ENCODE data around the gene LDB2. TPM values are rescaled to one million over a fixed set of nuclear protein-coding genes. Genes with fewer than 3 reads are reported as not detected.

The LDB2 gene
- total and polyA plus RNA-seq, 2 experiments from 2014 or later, result 48.6 to 80.1 TPM

- no peaks in the 10 kb centered on the region; the same call in 1 of the 2 replicates for H4K20me1 ChIP-seq (replicated peaks; ENCODE audit: insufficient read depth)
- no peak overlapping the region for H3K27ac Mint-ChIP-seq
- H3K36me3 Mint-ChIP-seq (ENCODE audit: low read depth), result peaks cover 25% of the 10 kb centered on the region
- peaks cover 15% of the 10 kb centered on the region for H3K4me1 Mint-ChIP-seq
- H3K4me2 ChIP-seq, result no peak overlapping the region
- H3K79me2 ChIP-seq (replicated peaks; ENCODE audit: insufficient read depth), result peaks cover 52% of the 10 kb centered on the region
- no peaks in the 10 kb centered on the region for H3F3A ChIP-seq (replicated peaks; ENCODE audit: low read depth)
- no peaks in the 10 kb centered on the region for H3K9me3 Mint-ChIP-seq
- peaks cover 3% of the 10 kb centered on the region for H3K27me3 Mint-ChIP-seq (ENCODE audit: insufficient read depth, low read depth, poor library complexity)
- H3K36me3 ChIP-seq (ENCODE audit: insufficient read depth), result no peaks in the 10 kb centered on the region
- ATAC-seq (no peak), DNase-seq (ENCODE audit: low spot score) (no peak)
- no peak overlapping the region for H3K4me3 Mint-ChIP-seq
- no peak overlapping the region for H2AFZ ChIP-seq
- no peak overlapping the region for H3K27ac ChIP-seq (ENCODE audit: low read depth)
- H3K4me3 ChIP-seq, result no peak overlapping the region
- TF ChIP-seq REST (IDR thresholded peaks at IDR 0.05; ENCODE audit: unreplicated experiment) (no peak), CREB1 (CRISPR knock-in tag; IDR thresholded peaks at IDR 0.05; ENCODE audit: low read depth) (no peak), EZH2 (IDR thresholded peaks at IDR 0.05; ENCODE audit: low read depth, unreplicated experiment) (no peak), POLR2AphosphoS5 (IDR thresholded peaks at IDR 0.05; ENCODE audit: low read depth) (no peak), ZNF462 (CRISPR knock-in tag; IDR thresholded peaks at IDR 0.05) (no peak), ZNF331 (CRISPR knock-in tag; IDR thresholded peaks at IDR 0.05; ENCODE audit: low read depth) (no peak), JUNB (IDR thresholded peaks at IDR 0.05; ENCODE audit: unreplicated experiment) (no peak), EZH2phosphoT487 (IDR thresholded peaks at IDR 0.05; ENCODE audit: unreplicated experiment) (no peak), ZNF114 (CRISPR knock-in tag; IDR thresholded peaks at IDR 0.05) (no peak), CTCF (conservative IDR thresholded peaks at IDR 0.05; ENCODE audit: low read depth in 2 of 2) (no peak), NANOG (IDR thresholded peaks at IDR 0.05; ENCODE audit: borderline replicate concordance) (no peak)
- H3K27me3 ChIP-seq (ENCODE audit: insufficient read depth), result no peaks in the 10 kb centered on the region
- H3K4me1 ChIP-seq (ENCODE audit: insufficient read depth), result peaks cover 10% of the 10 kb centered on the region; the same call in 1 of the 2 replicates
- H3K9me2 ChIP-seq (ENCODE audit: insufficient read depth), result peaks cover 4% of the 10 kb centered on the region; the same call in 1 of the 2 replicates
Measured at GRCh38 chr4:16869594-16870245, 28.7 kb downstream of the LDB2 start.
